Heart left ventricle (tissue), 13 donors: ENCODE results near the gene GLA.

Source experiments
- POLR2A ChIP-seq, 2 donors: fragments of 450-650 bp; IDR thresholded peaks; one replicate each; pipeline ENCODE4 v1.6.1; 2017; ENCODE audit warnings: antibody characterized with exemption in 2 of 2, mild to moderate bottlenecking in 2 of 2, moderate library complexity in 2 of 2
- TF ChIP-seq, protein P1 (sequence below), 12 donors: fragments of 200-600 bp; sonication (generic) in 4 of 12; IDR thresholded peaks; one replicate each; pipeline versions ENCODE4 v1.5.0 to v1.8.0; 2018 to 2022; ENCODE audit warnings: antibody characterized with exemption in 12 of 12, mild to moderate bottlenecking in 5 of 12
- donor health status: ischemic (EF 13 %, LVEDD 7.1; RV severe dilation, severe dysfunction).
- donor health status: DM: no; HTN: yes; CAD: no.
- donor health status: DM: no; HTN: no; CAD: no.
- donor health status: ischemic (EF 25% LVEDD 6.9; RV normal size, moderate dysfunction).
- donor health status: ischemic (EF 25% LVEDD 5.7; RV mildly dilated, moderate dysfunction).
- donor health status: ischemic (EF 35%, LVEDD 5.7; RV mildly dilated, moderate dysfunction).
- donor health status: nonischemic (EF 11% LVEDD 7.7; RV severe dilation, severe dysfunction).
- donor health status: DM: yes; HTN: yes; CAD: no.
- donor health status: PGD.
- donor health status: ischemic (EF 29% LVEDD 5.4; RV normal size, mild dysfunction).
- donor health status: nonischemic (EF 23%, LVEDD 6.1; RV moderate dilation, normal function).

DNA sequence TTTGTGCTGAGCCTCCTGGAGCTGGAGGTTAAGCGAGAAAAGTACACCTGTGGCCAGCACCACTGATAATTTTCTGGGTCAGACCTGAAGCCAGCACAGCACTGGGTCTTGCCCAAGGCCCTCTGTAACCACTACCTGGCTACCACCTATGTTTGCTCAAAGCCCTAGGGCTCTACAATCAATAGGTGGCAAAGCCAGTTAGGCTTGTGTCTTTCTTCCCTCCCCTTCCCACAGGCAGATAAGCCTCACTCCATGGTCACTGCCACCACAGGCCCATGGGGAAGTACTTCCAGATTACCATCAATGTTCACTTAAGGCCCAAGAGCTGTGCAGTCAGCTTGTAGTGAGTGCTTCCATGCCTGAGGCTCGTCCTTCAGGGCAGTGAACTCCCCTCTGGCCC is 42.4 kb upstream of the GLA start:
- TF ChIP-seq, protein P1, sequence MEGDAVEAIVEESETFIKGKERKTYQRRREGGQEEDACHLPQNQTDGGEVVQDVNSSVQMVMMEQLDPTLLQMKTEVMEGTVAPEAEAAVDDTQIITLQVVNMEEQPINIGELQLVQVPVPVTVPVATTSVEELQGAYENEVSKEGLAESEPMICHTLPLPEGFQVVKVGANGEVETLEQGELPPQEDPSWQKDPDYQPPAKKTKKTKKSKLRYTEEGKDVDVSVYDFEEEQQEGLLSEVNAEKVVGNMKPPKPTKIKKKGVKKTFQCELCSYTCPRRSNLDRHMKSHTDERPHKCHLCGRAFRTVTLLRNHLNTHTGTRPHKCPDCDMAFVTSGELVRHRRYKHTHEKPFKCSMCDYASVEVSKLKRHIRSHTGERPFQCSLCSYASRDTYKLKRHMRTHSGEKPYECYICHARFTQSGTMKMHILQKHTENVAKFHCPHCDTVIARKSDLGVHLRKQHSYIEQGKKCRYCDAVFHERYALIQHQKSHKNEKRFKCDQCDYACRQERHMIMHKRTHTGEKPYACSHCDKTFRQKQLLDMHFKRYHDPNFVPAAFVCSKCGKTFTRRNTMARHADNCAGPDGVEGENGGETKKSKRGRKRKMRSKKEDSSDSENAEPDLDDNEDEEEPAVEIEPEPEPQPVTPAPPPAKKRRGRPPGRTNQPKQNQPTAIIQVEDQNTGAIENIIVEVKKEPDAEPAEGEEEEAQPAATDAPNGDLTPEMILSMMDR (IDR thresholded peaks at IDR 0.05): no peak
- TF ChIP-seq POLR2A (IDR thresholded peaks at IDR 0.05): no peak
